ENCODE results near the gene RADIL.

RADIL gene

DNA sequence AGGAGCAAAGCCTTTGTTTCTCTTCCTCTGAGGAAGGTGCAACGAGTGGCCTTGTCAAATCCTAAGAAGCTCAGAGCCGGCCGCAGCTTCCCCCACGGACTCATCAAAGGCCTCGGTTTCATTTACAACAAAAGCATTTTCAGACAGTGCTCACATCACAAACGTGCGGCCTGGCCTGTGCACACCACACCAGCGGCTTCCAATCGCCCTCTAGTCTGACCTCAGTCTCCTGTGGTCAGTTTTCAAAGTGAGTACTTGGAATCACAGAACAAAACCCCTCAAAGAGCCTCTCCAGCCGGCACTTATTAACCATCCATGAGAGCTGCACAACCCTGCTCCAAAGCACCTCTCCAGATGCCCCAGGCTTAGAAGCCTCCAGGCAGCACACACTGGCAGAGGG is 3.3 kb downstream of the RADIL start:
- no peak for DNase-seq

GRCh38 chr7:4879396-4880081 is 4.0 kb downstream of the RADIL start:
- no peak for DNase-seq

DNA sequence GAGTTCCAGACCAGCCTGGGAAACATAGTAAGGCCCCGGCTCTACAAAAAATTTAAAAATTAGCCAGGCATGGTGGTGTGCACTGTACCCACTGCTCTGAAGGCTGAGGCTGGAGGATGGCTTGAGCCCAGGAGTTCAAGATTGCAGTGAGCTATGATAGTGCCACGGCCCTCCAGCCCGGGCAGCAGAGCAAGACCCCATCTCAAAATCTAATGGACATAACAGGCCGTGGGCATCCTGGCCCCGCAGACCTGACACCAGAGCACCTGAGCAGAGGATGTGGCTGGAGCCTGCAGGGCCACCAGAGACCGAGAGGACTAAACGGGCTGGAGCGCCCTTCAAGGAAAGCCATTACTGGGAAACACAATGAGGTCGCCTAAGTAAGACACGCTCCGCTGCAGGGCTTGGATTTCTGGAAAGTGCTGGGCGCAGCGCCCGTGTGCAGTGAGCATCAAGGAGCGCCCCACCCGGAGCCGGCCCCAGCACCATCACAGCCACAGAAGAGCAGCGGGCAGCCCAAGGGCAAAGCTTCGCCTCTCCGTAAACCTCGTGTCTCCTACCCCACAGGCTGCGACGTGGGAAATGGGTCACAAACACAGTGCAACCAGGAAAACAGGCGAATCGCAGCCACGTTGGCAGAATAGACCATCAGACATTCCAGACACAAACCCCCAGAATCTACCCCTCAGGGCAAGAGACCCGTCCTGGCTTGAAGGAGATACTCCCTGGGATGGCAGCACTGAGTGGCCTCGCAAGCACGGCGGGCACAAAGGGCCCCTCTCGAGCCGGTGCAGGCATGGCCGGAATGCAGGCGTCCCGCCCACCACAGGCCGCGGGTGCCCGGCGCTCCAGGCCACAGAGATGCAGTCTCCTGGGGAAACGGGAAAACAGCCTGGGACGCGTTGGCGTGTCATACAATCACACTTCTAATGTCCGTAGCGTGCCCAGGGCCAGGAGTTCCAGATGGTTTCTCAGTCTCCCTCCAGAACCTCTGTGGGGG is 4.9 kb downstream of the RADIL start:
- no peak for DNase-seq

- no peak for DNase-seq
Observed at GRCh38 chr7:4876586-4876985, 6.9 kb downstream of the RADIL start.

- DNase-seq, result no peak
Observed at GRCh38 chr7:4875391-4875790, 8.1 kb downstream of the RADIL start.

DNA sequence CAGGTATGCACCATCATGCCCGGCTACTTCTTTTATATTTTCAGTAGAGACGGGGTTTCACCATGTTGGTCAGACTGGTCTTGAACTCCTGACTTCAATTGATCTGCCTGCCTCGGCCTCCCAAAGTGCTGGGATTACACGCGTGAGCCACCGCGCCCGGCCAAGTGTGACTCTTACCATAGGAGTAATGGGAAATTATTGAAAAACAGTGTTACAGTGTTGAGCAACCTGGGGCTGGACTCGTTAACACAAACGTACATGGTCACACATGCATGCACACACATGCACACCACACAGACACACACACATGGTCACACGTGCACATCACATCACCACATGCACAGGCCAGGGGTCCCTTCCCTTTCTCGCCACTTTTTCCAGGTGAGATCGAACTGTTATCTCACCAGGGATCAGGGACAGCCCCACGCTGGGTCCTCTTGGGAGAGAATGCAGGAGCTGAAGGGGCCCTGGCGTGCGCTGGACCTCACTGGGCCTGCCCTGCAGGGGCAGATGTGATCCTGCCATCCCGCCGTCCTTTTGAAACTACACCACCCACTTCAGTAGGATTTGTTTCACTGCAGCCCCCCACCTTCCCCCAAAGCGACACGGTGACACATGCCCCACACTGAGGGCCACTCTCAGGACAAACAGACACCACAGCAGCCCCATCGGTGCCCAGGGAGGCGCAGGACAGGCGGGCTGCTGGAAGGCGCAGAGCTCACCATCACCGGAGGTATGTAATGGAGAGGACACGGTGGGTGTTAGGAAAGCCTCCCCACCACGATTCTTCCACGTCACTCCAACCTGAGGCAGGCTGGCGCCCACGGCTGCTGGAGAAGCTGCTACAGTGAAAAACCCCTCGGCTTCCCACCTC is 10.2 kb downstream of the RADIL start:
- no peak for DNase-seq

GRCh38 chr7:4871930-4872675 is 11.4 kb downstream of the RADIL start:
- no peak for DNase-seq

DNA sequence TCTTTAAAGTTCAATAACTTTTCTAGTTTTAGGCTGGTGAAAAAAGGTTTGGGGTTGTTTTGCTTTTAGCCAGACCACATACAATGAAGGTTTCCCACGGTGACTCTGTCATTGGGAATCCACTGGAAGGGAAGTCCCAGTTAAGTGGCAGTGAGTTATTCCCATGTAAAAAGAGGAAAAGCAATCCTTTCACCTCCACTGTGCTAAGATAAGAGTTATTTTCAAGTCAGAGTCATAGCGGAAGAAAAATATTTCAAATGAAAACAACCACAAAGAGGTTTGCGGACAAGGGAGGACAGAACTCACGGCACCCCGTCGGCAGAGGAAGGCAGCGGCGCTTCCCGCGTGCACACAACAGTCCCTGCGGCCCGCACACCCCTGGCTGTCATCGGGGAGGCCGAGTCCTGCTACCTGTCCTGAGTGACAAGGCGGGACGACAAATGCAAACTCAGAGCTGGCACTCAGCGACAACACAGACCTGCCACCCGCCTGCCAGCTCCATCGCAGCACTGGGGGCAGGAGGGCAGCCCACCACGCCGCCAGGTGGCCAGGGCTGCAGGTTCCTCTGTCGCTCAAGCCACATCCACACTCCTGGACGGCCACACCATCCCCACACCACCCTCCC is 12.3 kb downstream of the RADIL start:
- no peak for DNase-seq

DNA sequence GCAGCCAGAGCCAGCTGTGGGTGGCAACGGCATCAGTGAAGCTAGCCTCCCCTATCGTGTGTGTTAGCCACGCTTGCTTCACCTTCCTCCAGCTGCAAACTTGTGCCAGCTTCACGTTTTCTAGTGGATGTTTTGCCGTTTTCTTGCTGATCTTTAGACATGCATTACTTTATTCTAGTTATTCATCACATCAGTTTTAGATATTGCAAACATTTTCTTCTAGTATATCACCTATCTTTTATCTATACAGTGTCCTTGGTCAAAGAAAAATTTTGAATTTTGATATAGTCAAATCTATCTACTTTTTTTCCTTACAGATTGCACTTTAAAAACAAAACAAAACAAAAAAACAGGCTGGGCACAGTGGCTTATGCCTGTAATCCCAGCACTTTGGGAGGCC is 15.0 kb downstream of the RADIL start:
- no peak for DNase-seq

DNA sequence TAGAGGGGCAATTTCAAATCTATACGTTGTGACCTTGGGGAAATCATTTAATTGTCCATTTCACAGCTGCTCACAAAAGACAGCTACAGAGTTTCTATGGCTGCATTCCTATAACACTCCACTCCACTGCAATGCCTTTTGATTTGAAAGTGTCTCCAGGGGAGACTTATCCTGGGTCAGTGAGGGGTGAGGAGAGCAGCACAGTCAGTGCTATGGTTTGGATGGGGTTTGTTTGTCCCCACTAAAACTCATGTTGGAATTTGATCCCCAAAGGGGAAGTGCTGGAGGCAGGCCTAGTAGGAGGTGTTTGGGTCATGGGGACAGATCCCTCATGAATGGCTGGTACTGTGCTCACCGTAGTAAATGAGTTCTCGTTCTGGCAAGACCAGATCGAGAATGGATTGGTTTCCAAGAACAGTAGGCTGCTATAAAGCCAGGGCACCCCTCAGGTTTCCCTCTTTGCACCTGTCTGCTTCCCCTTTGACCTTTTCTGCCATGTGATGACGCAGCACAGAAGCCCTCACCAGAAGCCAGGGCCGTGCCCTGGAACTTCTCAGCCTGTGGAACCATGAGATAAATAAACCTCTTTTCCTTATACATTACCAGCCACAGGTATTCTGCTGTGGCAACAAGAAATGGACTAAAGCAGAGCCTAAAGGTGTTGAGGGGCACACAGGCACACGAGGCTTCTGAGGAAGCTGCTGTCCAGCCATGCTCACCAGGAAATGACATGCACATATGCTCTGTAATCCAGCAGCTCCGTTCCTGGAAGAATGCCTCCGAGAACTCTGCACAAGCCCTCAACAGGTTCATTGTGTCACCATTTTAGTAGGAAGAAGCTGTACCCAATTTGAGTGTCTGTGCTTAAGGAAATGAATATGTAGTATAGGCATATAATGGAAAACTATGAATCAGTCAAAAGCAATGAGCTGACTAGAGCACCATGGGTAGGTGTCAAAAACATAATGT is 16.7 kb downstream of the RADIL start:
- DNase-seq, result no peak

DNA sequence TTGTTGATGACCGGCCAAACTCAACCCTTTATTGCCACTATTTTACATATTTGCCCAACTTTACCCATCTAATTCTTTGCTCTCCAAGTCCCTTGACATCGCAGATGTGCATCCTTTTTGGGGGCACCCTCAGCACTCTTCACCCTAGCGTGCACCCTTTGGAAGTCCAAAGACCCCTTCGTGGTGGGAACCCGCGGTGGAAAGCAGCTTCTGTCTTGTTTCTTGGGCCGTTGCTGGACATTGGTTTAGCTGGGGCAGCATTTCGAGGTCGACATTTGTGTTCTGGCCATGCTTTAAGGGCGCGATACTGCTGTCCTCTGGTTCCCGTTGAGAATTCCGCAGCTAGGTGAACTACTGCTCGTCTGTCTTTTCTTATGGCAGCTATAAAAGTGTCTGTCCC is 21.4 kb downstream of the RADIL start:
- no peak for DNase-seq

- DNase-seq, result no peak
Observed at GRCh38 chr7:4861673-4862072, 21.8 kb downstream of the RADIL start, which contains the start of gene PAPOLB. PAPOLB (minus strand) TSS chr7:4862030; CDS start chr7:4861810, 220 bp downstream.

GRCh38 chr7:4861227-4861626 is 22.3 kb downstream of the RADIL start:
- DNase-seq, result no peak

DNA sequence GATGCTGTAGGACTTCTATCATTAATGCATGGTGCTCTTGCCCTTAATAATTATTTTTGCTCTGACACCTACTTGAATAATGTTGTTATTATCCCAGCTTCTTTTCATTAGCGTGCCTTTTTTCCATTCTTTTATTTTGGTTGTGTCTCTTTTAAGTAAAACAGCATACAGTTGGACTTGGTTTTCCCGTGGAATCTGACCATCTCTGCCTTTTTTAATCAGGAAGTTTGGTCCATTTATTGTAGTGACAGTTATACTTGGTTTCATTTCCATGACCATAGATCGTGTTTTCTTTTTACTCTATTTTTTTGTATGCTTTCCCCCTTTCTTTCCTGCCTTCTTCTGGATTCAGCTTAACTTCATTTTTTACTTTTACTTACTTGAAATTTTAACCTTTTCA is 26.3 kb downstream of the RADIL start:
- no peak for DNase-seq

DNA sequence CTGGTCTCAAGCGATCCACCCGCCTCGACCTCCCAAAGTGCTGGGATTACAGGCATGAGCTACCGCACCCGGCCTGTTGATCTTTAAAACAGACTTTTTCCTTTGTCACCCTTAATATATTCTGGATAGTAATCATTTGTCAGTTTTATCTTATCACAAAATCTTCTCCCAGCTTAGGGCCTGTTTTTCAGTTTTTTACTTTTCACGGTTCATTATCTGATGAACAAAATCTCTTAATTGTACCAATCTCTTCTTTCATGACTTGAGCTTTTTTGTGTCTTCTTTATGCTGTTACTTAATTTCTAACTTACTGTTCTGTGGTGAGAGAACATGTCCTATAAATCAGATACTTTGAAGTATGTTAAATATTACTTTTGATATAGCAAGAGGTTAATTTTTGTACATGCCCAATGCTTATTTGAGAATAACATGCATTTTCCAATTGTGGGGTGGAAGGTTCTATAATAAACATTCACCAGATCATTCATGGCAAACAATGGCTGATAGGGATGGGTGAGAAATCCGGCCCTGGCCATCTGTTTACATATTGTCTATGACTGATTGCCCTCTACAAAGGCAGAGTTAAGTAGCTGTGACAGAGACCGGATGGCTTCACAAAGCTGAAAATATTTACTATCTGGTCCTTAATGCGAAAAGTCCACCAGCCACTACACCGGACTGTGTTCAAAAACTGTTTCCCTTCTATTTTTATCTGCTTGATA is 27.0 kb downstream of the RADIL start:
- DNase-seq, result no peak

GRCh38 chr7:4854916-4855315 is 28.6 kb downstream of the RADIL start:
- no peak for DNase-seq

DNA sequence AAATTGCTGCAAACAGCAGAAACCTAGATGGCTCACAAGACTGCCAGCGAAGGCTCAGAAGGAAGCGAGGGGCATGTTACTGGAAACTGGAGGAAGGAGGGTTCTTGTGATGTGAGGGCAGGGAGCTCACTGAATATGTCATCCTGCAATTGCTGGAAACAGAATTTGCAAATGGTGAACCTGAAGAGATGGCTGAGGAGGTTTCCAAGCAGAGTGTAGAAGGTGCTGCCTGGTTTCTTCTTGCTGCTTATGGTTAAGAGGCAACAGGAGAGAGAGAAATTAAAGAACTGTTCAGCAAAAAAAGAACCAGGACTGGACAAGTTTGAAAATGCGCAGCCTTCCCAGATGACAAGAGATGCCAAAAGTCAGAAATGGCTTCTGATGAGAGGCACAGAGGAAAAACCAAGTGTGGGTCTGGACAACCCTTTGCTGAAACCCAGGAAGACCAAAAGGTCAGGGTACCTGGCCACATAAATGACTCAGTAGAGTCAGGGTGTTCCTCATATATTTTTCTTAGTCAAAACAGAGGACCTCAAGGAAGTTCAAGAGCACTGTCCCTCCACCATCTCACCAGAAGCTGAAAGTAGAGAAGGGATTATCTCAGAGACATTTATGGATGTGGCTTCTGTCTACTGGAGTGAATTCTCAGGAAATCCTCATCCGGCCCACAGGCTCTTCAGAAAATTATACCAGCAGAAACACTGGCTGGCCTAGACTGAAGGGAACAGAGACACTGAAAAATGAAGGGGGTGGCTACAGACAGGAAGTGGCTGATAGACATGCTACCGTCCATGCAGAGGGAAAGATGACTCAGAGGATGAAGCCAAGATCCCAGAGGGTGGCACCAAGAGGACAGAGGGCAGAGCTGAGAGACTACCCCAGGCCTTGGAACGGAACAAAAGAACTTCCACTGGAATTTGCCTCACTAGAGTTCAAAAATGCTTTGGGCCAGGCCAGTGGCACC is 31.8 kb downstream of the RADIL start:
- DNase-seq, result no peak

DNA sequence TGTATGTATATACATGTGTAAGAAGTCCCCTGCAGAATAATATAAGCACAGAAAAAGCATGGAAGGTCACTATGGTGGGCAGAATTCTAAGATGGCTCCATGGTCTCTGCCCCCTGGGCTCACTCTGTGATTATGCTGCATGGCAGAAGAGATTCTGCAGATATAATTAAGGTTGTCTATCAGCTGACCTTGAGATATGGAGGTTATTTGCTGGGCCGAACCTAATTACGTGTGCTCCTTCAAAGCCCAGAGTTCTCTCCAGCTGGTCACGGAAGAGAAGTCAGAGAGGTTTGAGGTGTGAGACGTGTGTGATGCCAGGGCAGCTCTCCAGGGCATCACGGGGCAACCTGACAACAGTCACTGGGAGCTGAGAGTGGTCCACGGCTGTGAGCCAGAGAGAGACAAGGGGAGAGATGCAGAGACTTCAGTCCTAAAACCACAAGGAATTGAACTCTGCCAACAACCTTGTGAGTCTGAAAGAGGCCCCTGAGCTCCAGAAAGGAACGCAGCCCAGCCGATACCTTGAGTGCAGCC is 33.2 kb downstream of the RADIL start:
- DNase-seq, result no peak
